WTC11 (cell line): ENCODE results near the gene SPTBN4. TPM values are rescaled to one million over a fixed set of nuclear protein-coding genes. Genes with fewer than 3 reads are reported as not detected.

Source experiments
- ATAC-seq: fragments of 200-7000 bp; cut with Tn5 transposase; 2 replicates; pipeline ENCODE4 v1.10.0; 2021; ENCODE audit warnings: mild to moderate bottlenecking, moderate library complexity
- CTCF ChIA-PET: fragments of 300-600 bp; sonication (Branson Sonifier 250); formaldehyde crosslinking; loops from one replicate; lab custom pipeline; 2021; ENCODE audit warnings: antibody characterized with exemption; lab: Charles Lee
- POLR2A ChIA-PET: fragments of 350-600 bp; sonication (Branson Sonifier 250); formaldehyde crosslinking; loops from one replicate; lab custom pipeline; 2021; ENCODE audit warnings: antibody characterized with exemption; lab: Charles Lee
- DNase-seq: peaks from one replicate; pipeline ENCODE4 v3.0.0; 2021; ENCODE audit warnings: low spot score
- H3K27ac Mint-ChIP-seq: 2 replicates; pipeline ENCODE4 v1.8.0; 2021; ENCODE audit warnings: mixed read lengths
- H3K27me3 Mint-ChIP-seq: 2 replicates; pipeline ENCODE4 v1.8.0; 2021; ENCODE audit warnings: low read depth, mild to moderate bottlenecking, moderate library complexity, mixed read lengths
- H3K36me3 Mint-ChIP-seq: 2 replicates; pipeline ENCODE4 v1.8.0; 2021; ENCODE audit warnings: mixed read lengths
- H3K4me1 Mint-ChIP-seq: 2 replicates; pipeline ENCODE4 v1.8.0; 2022; ENCODE audit warnings: mixed read lengths
- H3K4me3 Mint-ChIP-seq: 2 replicates; pipeline ENCODE4 v1.8.0; 2021; ENCODE audit warnings: mild to moderate bottlenecking, moderate library complexity, mixed read lengths
- H3K9me3 Mint-ChIP-seq: 2 replicates; pipeline ENCODE4 v1.8.0; 2021; ENCODE audit warnings: mixed read lengths
- E2F4 ChIP-seq: sonication (generic); formaldehyde crosslinking; IDR thresholded peaks from 2 replicates; pipeline ENCODE4 v1.8.1; 2022; ENCODE audit warnings: low read depth, mild to moderate bottlenecking, moderate library complexity, missing genetic modification reagents, borderline replicate concordance
- E2F5 ChIP-seq: sonication (generic); formaldehyde crosslinking; IDR thresholded peaks from 2 replicates; pipeline ENCODE4 v1.8.1; 2022; ENCODE audit warnings: mild to moderate bottlenecking, moderate library complexity, missing genetic modification reagents
- FOXK1 ChIP-seq: sonication (generic); formaldehyde crosslinking; IDR thresholded peaks from 2 replicates; pipeline ENCODE4 v1.8.0; 2022; ENCODE audit warnings: mild to moderate bottlenecking, moderate library complexity, missing genetic modification reagents
- GTF2I ChIP-seq: fragments of 250-450 bp; sonication (Bioruptor Pico); conservative IDR thresholded peaks from 2 replicates; pipeline ENCODE4 v1.4.0; 2021; ENCODE audit warnings: mild to moderate bottlenecking
- HMGXB4 ChIP-seq: sonication (generic); formaldehyde crosslinking; IDR thresholded peaks from 2 replicates; pipeline ENCODE4 v1.8.1; 2023; ENCODE audit warnings: mild to moderate bottlenecking, moderate library complexity, missing genetic modification reagents
- IRF1 ChIP-seq: sonication (generic); formaldehyde crosslinking; IDR thresholded peaks from 2 replicates; pipeline ENCODE4 v1.8.0; 2023; ENCODE audit warnings: missing genetic modification reagents
- IRF2 ChIP-seq: sonication (generic); formaldehyde crosslinking; IDR thresholded peaks from 2 replicates; pipeline ENCODE4 v1.8.0; 2022; ENCODE audit warnings: low read depth, missing genetic modification reagents, borderline replicate concordance
- JUN ChIP-seq: sonication (generic); formaldehyde crosslinking; IDR thresholded peaks from 2 replicates; pipeline ENCODE4 v1.8.0; 2023; ENCODE audit warnings: mild to moderate bottlenecking, missing genetic modification reagents
- NFE2L1 ChIP-seq: sonication (generic); formaldehyde crosslinking; IDR thresholded peaks from 2 replicates; pipeline ENCODE4 v1.8.1; 2023; ENCODE audit warnings: missing genetic modification reagents
- NR3C1 ChIP-seq: sonication (generic); formaldehyde crosslinking; conservative IDR thresholded peaks from 2 replicates; pipeline ENCODE4 v1.8.1; 2023; ENCODE audit warnings: low read depth, mild to moderate bottlenecking, missing genetic modification reagents
- PREB ChIP-seq: sonication (generic); formaldehyde crosslinking; IDR thresholded peaks from 2 replicates; pipeline ENCODE4 v1.8.1; 2022; ENCODE audit warnings: mild to moderate bottlenecking, missing genetic modification reagents, moderate library complexity, borderline replicate concordance
- PRRX2 ChIP-seq: fragments of 250-450 bp; sonication (Bioruptor Pico); IDR thresholded peaks from 2 replicates; pipeline ENCODE4 v1.8.0; 2021; ENCODE audit warnings: mild to moderate bottlenecking
- SMAD3 ChIP-seq: sonication (generic); formaldehyde crosslinking; IDR thresholded peaks from 2 replicates; pipeline ENCODE4 v1.8.0; 2022; ENCODE audit warnings: missing genetic modification reagents, mild to moderate bottlenecking, borderline replicate concordance
- TEAD4 ChIP-seq: sonication (generic); formaldehyde crosslinking; IDR thresholded peaks from 2 replicates; pipeline ENCODE4 v1.8.0; 2022; ENCODE audit warnings: mild to moderate bottlenecking, missing genetic modification reagents
- TP53 ChIP-seq: sonication (generic); formaldehyde crosslinking; IDR thresholded peaks from 2 replicates; pipeline ENCODE4 v1.8.1; 2023; ENCODE audit warnings: mild to moderate bottlenecking, missing genetic modification reagents
- ZBTB43 ChIP-seq: sonication (generic); formaldehyde crosslinking; IDR thresholded peaks from 2 replicates; pipeline ENCODE4 v1.8.1; 2023; ENCODE audit warnings: mild to moderate bottlenecking, missing genetic modification reagents
- ZNF121 ChIP-seq: sonication (generic); formaldehyde crosslinking; IDR thresholded peaks from 2 replicates; pipeline ENCODE4 v1.8.0; 2023; ENCODE audit warnings: missing genetic modification reagents
- ZNF232 ChIP-seq: sonication (generic); formaldehyde crosslinking; IDR thresholded peaks from 2 replicates; pipeline ENCODE4 v1.8.0; 2022; ENCODE audit warnings: mild to moderate bottlenecking, missing genetic modification reagents
- ZNF317 ChIP-seq: sonication (generic); formaldehyde crosslinking; IDR thresholded peaks from 2 replicates; pipeline ENCODE4 v1.8.1; 2023; ENCODE audit warnings: low read depth, mild to moderate bottlenecking, moderate library complexity, missing genetic modification reagents, borderline replicate concordance
- ZNF396 ChIP-seq: fragments of 250-450 bp; sonication (Bioruptor Pico); IDR thresholded peaks from 2 replicates; pipeline ENCODE4 v1.8.0; 2021; ENCODE audit warnings: mild to moderate bottlenecking, moderate library complexity, borderline replicate concordance
- ZNF512 ChIP-seq: sonication (generic); formaldehyde crosslinking; IDR thresholded peaks from 2 replicates; pipeline ENCODE4 v1.8.1; 2022; ENCODE audit warnings: missing genetic modification reagents, borderline replicate concordance
- ZNF532 ChIP-seq: fragments of 250-450 bp; sonication (Bioruptor Pico); IDR thresholded peaks from 2 replicates; pipeline ENCODE4 v1.9.0; 2021; ENCODE audit warnings: mild to moderate bottlenecking, borderline replicate concordance
- total RNA-seq: library from RNA; stranded (reverse); gene quantifications from 3 replicates; pipeline ENCODE4 v1.2.3, GENCODE V29; 2021

Gene SPTBN4
- total RNA-seq, 1 experiment from 2014 or later: 2.8 TPM

- no peak overlapping the region for H3K4me3 Mint-ChIP-seq
- peaks cover 47% of the 10 kb centered on the region for H3K27me3 Mint-ChIP-seq
- H3K4me1 Mint-ChIP-seq: peaks cover 13% of the 10 kb centered on the region
- H3K27ac Mint-ChIP-seq: no peak overlapping the region
- no peak for DNase-seq
- no peaks in the 10 kb centered on the region for H3K9me3 Mint-ChIP-seq
- no peak for ATAC-seq
- peaks cover 2% of the 10 kb centered on the region; the same call in 1 of the 2 replicates for H3K36me3 Mint-ChIP-seq
- ChIA-PET POLR2A (no interaction called here), CTCF (interaction anchor here (0.7 to 1.9 kb wide), 6 partner anchors 13 to 110 kb away, joined by 3 to 10 read pairs (median 4); no protein-coding TSS in a partner anchor)
- TF ChIP-seq E2F4 (CRISPR knock-in tag) (no peak), ZBTB43 (CRISPR knock-in tag) (no peak), PREB (no peak), NR3C1 (CRISPR knock-in tag) (no peak), ZNF532 (CRISPR knock-in tag) (no peak), IRF2 (CRISPR knock-in tag) (no peak), SMAD3 (no peak), JUN (CRISPR knock-in tag) (no peak), TEAD4 (CRISPR knock-in tag) (no peak)
These were observed 58.6 kb downstream of the SPTBN4 start for GRCh38 chr19:40525234-40526051.

- no peak overlapping the region for H3K27ac Mint-ChIP-seq
- H3K4me3 Mint-ChIP-seq: no peak overlapping the region
- H3K9me3 Mint-ChIP-seq: no peaks in the 10 kb centered on the region
- no peaks in the 10 kb centered on the region for H3K36me3 Mint-ChIP-seq
- peaks cover 16% of the 10 kb centered on the region for H3K4me1 Mint-ChIP-seq
- H3K27me3 Mint-ChIP-seq: peaks cover 36% of the 10 kb centered on the region
- no peak for ATAC-seq
- ChIA-PET CTCF (interaction anchor here (0.7 kb wide), 2 partner anchors 64 to 76 kb away, joined by 3 to 5 read pairs; no protein-coding TSS in a partner anchor), POLR2A (no interaction called here)
- no peak for DNase-seq
- TF ChIP-seq ZNF232 (no peak), E2F5 (CRISPR knock-in tag) (no peak), ZNF121 (CRISPR knock-in tag) (no peak), ZNF512 (CRISPR knock-in tag) (no peak), FOXK1 (CRISPR knock-in tag) (no peak), NFE2L1 (CRISPR knock-in tag) (no peak), ZNF396 (CRISPR knock-in tag) (no peak), IRF1 (CRISPR knock-in tag) (no peak), TP53 (no peak), ZNF317 (CRISPR knock-in tag) (no peak), HMGXB4 (CRISPR knock-in tag) (no peak), PRRX2 (CRISPR knock-in tag) (no peak), GTF2I (CRISPR knock-in tag) (no peak)
These were observed 61.3 kb downstream of the SPTBN4 start for GRCh38 chr19:40528078-40528477.
